Measurements from ENCODE around the gene SPESP1.
"Not testable (repeated sequence)": the region's sequence is repeated elsewhere in the genome, so short reads cannot be mapped to it uniquely, and the experiment has no call there.

Gene SPESP1

DNA sequence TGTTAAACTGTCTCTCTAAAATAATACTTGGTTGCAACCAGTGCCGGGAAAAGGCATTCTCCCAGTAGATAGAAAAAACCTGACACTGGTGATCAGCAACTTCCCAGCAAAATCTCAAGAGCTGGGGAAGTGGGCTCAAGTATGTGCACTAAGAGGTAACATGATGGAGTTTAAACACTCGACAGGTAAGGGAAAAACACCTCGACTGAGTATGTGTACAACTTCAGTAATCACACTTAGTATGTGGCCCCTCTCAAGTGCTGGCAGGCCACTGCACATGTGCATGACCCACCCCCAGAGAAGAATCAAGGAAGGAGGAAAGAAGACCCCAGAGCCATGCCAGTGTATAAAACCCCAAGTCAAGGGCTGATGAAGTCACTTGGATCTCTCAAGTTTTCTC, 27.4 kb downstream of the SPESP1 start:
- Histone ChIP-seq H4K12ac (ENCODE audit: low read depth, low read length) (no peak overlapping the region), H3K79me1 (ENCODE audit: low read length) (no peaks in the 10 kb centered on the region), H4K8ac (ENCODE audit: low read depth, low read length) (no peak overlapping the region), H2BK120ac (ENCODE audit: insufficient read depth, low read length, poor library complexity) (no peak overlapping the region), H2BK12ac (ENCODE audit: low read length) (no peak overlapping the region), H2AK5ac (ENCODE audit: low read length) (no peak overlapping the region), H2BK5ac (ENCODE audit: low read depth, low read length, poor library complexity) (no peak overlapping the region), H3K79me2 (ENCODE audit: control insufficient read depth, insufficient read depth, low read length, poor library complexity) (no peaks in the 10 kb centered on the region), H3K9ac (ENCODE audit: low read length) (no peak overlapping the region), H3K27ac (ENCODE audit: low read depth, low read length) (no peak overlapping the region), H3K36me3 (ENCODE audit: control insufficient read depth in 1 of 2, insufficient read depth in 2 of 2, low read length in 2 of 2) (no peaks in the 10 kb centered on the region), H3K4me2 (ENCODE audit: low read length) (no peak overlapping the region), H3K4ac (ENCODE audit: low read depth, low read length) (no peak overlapping the region), H4K91ac (ENCODE audit: low read depth, low read length) (no peak overlapping the region), H3K4me1 (ENCODE audit: control insufficient read depth in 1 of 2, insufficient read depth in 2 of 2, low read length in 2 of 2) (no peaks in the 10 kb centered on the region), H3K9me3 (ENCODE audit: insufficient read depth, low read depth, low read length) (no peaks in the 10 kb centered on the region), H3K23ac (ENCODE audit: low read length) (no peak overlapping the region), H3K18ac (ENCODE audit: low read length) (no peak overlapping the region), H3K14ac (ENCODE audit: low read length) (no peak overlapping the region), H3K4me3 (ENCODE audit: low read depth, low read length) (no peak overlapping the region), H3K27me3 (ENCODE audit: insufficient read depth, low read length) (no peaks in the 10 kb centered on the region), H2AFZ (ENCODE audit: insufficient read depth, low read length, poor library complexity) (no peak overlapping the region)
- WGBS (ENCODE audit: extremely low coverage, insufficient coverage, insufficient read length): no CpG with 5 or more reads among the region's 3 CpGs
- DNase-seq: no peak

DNA sequence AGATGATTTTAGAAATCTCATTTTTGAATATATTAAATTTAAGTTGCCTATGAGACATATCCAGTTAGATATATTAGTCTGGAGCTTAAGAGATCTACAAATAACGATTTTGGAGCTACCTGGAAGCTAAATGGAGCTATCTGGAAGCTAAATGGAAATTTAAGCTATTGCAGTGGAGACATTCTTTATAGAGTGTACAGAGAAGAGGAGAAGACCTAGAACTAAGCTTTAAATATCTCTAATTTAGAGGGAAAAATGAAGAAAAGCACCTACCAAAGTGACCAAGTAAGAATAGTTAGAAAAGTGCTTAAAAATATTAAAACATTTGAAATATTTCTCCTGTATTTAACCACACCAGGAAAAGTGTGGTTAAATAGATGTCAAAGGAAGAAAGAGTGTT, 28.3 kb downstream of the SPESP1 start:
- Histone ChIP-seq H3K9me3 (ENCODE audit: insufficient read depth, low read depth, low read length) (no peaks in the 10 kb centered on the region), H3K79me1 (ENCODE audit: low read length) (no peaks in the 10 kb centered on the region), H3K27ac (ENCODE audit: low read depth, low read length) (no peak overlapping the region), H3K79me2 (ENCODE audit: control insufficient read depth, insufficient read depth, low read length, poor library complexity) (no peaks in the 10 kb centered on the region), H2AFZ (ENCODE audit: insufficient read depth, low read length, poor library complexity) (no peak overlapping the region), H3K4ac (ENCODE audit: low read depth, low read length) (no peak overlapping the region), H3K14ac (ENCODE audit: low read length) (no peak overlapping the region), H3K18ac (ENCODE audit: low read length) (no peak overlapping the region), H2BK12ac (ENCODE audit: low read length) (no peak overlapping the region), H2BK120ac (ENCODE audit: insufficient read depth, low read length, poor library complexity) (no peak overlapping the region), H3K36me3 (ENCODE audit: control insufficient read depth in 1 of 2, insufficient read depth in 2 of 2, low read length in 2 of 2) (no peaks in the 10 kb centered on the region), H4K91ac (ENCODE audit: low read depth, low read length) (no peak overlapping the region), H3K23ac (ENCODE audit: low read length) (no peak overlapping the region), H3K4me3 (ENCODE audit: low read depth, low read length) (no peak overlapping the region), H2BK5ac (ENCODE audit: low read depth, low read length, poor library complexity) (no peak overlapping the region), H4K8ac (ENCODE audit: low read depth, low read length) (no peak overlapping the region), H4K12ac (ENCODE audit: low read depth, low read length) (no peak overlapping the region), H3K4me1 (ENCODE audit: control insufficient read depth in 1 of 2, insufficient read depth in 2 of 2, low read length in 2 of 2) (no peaks in the 10 kb centered on the region), H3K4me2 (ENCODE audit: low read length) (no peak overlapping the region), H3K27me3 (ENCODE audit: insufficient read depth, low read length) (no peaks in the 10 kb centered on the region), H2AK5ac (ENCODE audit: low read length) (no peak overlapping the region), H3K9ac (ENCODE audit: low read length) (no peak overlapping the region)
- WGBS (ENCODE audit: extremely low coverage, insufficient coverage, insufficient read length): no CpG with 5 or more reads among the region's 1 CpG
- no peak for DNase-seq

DNA sequence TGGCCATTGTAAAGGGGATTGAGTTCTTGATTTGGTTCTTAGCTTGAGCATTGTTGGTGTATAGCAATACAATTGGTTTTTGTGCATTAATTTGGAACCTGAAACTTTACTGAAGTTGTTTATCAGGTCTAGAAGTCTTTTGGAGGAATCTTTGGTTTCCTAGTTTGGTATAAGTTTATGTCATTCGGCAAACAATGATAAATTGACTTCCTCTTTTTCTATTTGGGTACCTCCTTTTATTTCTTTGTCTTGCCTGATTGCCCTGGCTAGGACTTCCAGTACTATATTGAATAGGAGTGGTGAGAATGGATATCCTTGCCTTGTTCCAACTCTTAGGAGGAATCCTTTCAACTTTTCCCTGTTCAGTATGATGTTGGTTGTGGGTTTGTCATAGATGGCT, 32.1 kb downstream of the SPESP1 start:
- H3K18ac ChIP-seq (ENCODE audit: low read length): no peak overlapping the region
- H3K79me2 ChIP-seq (ENCODE audit: control insufficient read depth, insufficient read depth, low read length, poor library complexity): no peaks in the 10 kb centered on the region
- no peak for DNase-seq
- no peak overlapping the region for H2BK12ac ChIP-seq (ENCODE audit: low read length)
- no peak overlapping the region for H3K9ac ChIP-seq (ENCODE audit: low read length)
- no peak overlapping the region for H2AFZ ChIP-seq (ENCODE audit: insufficient read depth, low read length, poor library complexity)
- no peak overlapping the region for H4K91ac ChIP-seq (ENCODE audit: low read depth, low read length)
- no peak overlapping the region for H3K4me3 ChIP-seq (ENCODE audit: low read depth, low read length)
- H2BK120ac ChIP-seq (ENCODE audit: insufficient read depth, low read length, poor library complexity): no peak overlapping the region
- H2AK5ac ChIP-seq (ENCODE audit: low read length): no peak overlapping the region
- no peak overlapping the region for H2BK5ac ChIP-seq (ENCODE audit: low read depth, low read length, poor library complexity)
- no peak overlapping the region for H3K4ac ChIP-seq (ENCODE audit: low read depth, low read length)
- no peak overlapping the region for H3K14ac ChIP-seq (ENCODE audit: low read length)
- no peaks in the 10 kb centered on the region for H3K79me1 ChIP-seq (ENCODE audit: low read length)
- no peak overlapping the region for H3K27ac ChIP-seq (ENCODE audit: low read depth, low read length)
- no peaks in the 10 kb centered on the region for H3K9me3 ChIP-seq (ENCODE audit: insufficient read depth, low read depth, low read length)
- no peak overlapping the region for H3K23ac ChIP-seq (ENCODE audit: low read length)
- WGBS (ENCODE audit: extremely low coverage, insufficient coverage, insufficient read length): no CpG with 5 or more reads among the region's 1 CpG
- H3K36me3 ChIP-seq (ENCODE audit: control insufficient read depth in 1 of 2, insufficient read depth in 2 of 2, low read length in 2 of 2): no peaks in the 10 kb centered on the region
- H3K4me1 ChIP-seq (ENCODE audit: control insufficient read depth in 1 of 2, insufficient read depth in 2 of 2, low read length in 2 of 2): no peaks in the 10 kb centered on the region
- no peak overlapping the region for H3K4me2 ChIP-seq (ENCODE audit: low read length)
- H3K27me3 ChIP-seq (ENCODE audit: insufficient read depth, low read length): no peaks in the 10 kb centered on the region
- H4K12ac ChIP-seq (ENCODE audit: low read depth, low read length): no peak overlapping the region
- no peak overlapping the region for H4K8ac ChIP-seq (ENCODE audit: low read depth, low read length)

DNA sequence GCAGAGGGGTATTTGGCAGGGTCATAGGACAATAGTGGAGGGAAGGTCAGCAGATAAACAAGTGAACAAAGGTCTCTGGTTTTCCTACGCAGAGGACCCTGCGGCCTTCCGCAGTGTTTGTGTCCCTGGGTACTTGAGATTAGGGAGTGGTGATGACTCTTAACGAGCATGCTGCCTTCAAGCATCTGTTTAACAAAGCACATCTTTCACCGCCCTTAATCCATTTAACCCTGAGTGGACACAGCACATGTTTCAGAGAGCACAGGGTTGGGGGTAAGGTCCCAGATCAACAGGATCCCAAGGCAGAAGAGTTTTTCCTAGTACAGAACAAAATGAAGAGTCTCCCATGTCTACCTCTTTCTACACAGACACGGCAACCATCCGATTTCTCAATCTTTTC, 33.4 kb downstream of the SPESP1 start:
- not testable (repeated sequence) for H4K8ac ChIP-seq (ENCODE audit: low read depth, low read length); H3K79me1 ChIP-seq (ENCODE audit: low read length); H3K9me3 ChIP-seq (ENCODE audit: insufficient read depth, low read depth, low read length); H4K12ac ChIP-seq (ENCODE audit: low read depth, low read length); H2BK12ac ChIP-seq (ENCODE audit: low read length); H4K91ac ChIP-seq (ENCODE audit: low read depth, low read length); H3K14ac ChIP-seq (ENCODE audit: low read length); H3K36me3 ChIP-seq (ENCODE audit: control insufficient read depth in 1 of 2, insufficient read depth in 2 of 2, low read length in 2 of 2); H3K4me2 ChIP-seq (ENCODE audit: low read length); H3K4me1 ChIP-seq (ENCODE audit: control insufficient read depth in 1 of 2, insufficient read depth in 2 of 2, low read length in 2 of 2); H2BK5ac ChIP-seq (ENCODE audit: low read depth, low read length, poor library complexity); DNase-seq; H3K79me2 ChIP-seq (ENCODE audit: control insufficient read depth, insufficient read depth, low read length, poor library complexity); H3K23ac ChIP-seq (ENCODE audit: low read length); H2BK120ac ChIP-seq (ENCODE audit: insufficient read depth, low read length, poor library complexity); H3K18ac ChIP-seq (ENCODE audit: low read length); H3K27ac ChIP-seq (ENCODE audit: low read depth, low read length); H2AK5ac ChIP-seq (ENCODE audit: low read length); H3K9ac ChIP-seq (ENCODE audit: low read length); H3K4ac ChIP-seq (ENCODE audit: low read depth, low read length); H2AFZ ChIP-seq (ENCODE audit: insufficient read depth, low read length, poor library complexity); H3K27me3 ChIP-seq (ENCODE audit: insufficient read depth, low read length); H3K4me3 ChIP-seq (ENCODE audit: low read depth, low read length)
- no CpG with 5 or more reads among the region's 7 CpGs for WGBS (ENCODE audit: extremely low coverage, insufficient coverage, insufficient read length)
